SK-N-SH treated with all-trans-retinoic acid at 6 μM for 48 hours (cell line): ENCODE measurements around the gene DPYSL5.
"Not testable (repeated sequence)": the region's sequence is repeated elsewhere in the genome, so short reads cannot be mapped to it uniquely, and the experiment has no call there.

Experiments
- ATAC-seq: fragments of 200-7000 bp; cut with Tn5 transposase; 3 replicates; pipeline ENCODE4 v1.9.1; 2020; ENCODE audit warnings: mild to moderate bottlenecking, moderate library complexity
- CREB5 ChIP-seq: fragments of 250-450 bp; sonication (Bioruptor Pico); IDR thresholded peaks from 2 replicates; pipeline ENCODE4 v1.5.1; 2020; ENCODE audit warnings: low read depth, mild to moderate bottlenecking, moderate library complexity
- CSDC2 ChIP-seq: fragments of 250-450 bp; sonication (Bioruptor Pico); IDR thresholded peaks from 2 replicates; pipeline ENCODE4 v1.5.0; 2020; ENCODE audit warnings: mild to moderate bottlenecking, moderate library complexity
- CSRNP3 ChIP-seq: fragments of 250-450 bp; sonication (Bioruptor Pico); IDR thresholded peaks from 2 replicates; pipeline ENCODE4 v1.5.1; 2021; ENCODE audit warnings: mild to moderate bottlenecking, moderate library complexity
- ESRRG ChIP-seq: fragments of 250-450 bp; sonication (Bioruptor Pico); IDR thresholded peaks from 2 replicates; pipeline ENCODE4 v1.6.1; 2021; ENCODE audit warnings: mild to moderate bottlenecking
- GLIS3 ChIP-seq: fragments of 250-450 bp; sonication (Bioruptor Pico); IDR thresholded peaks from 2 replicates; pipeline ENCODE4 v1.5.0; 2020; ENCODE audit warnings: mild to moderate bottlenecking, moderate library complexity
- ISL1 ChIP-seq: fragments of 250-450 bp; sonication (Bioruptor Pico); IDR thresholded peaks from 2 replicates; pipeline ENCODE4 v2.1.2; 2022; ENCODE audit warnings: mild to moderate bottlenecking, moderate library complexity
- OSR1 ChIP-seq: fragments of 250-450 bp; sonication (Bioruptor Pico); IDR thresholded peaks from 2 replicates; pipeline ENCODE4 v1.8.0; 2022; ENCODE audit warnings: moderate library complexity, mild to moderate bottlenecking, inconsistent platforms
- PATZ1 ChIP-seq: fragments of 250-450 bp; sonication (Bioruptor Pico); IDR thresholded peaks from 2 replicates; pipeline ENCODE4 v1.8.0; 2020; ENCODE audit warnings: mild to moderate bottlenecking, moderate library complexity, borderline replicate concordance
- POU6F1 ChIP-seq: fragments of 250-450 bp; sonication (Bioruptor Pico); IDR thresholded peaks from 2 replicates; pipeline ENCODE4 v1.8.0; 2021; ENCODE audit warnings: low read depth, mild to moderate bottlenecking, moderate library complexity, borderline replicate concordance
- PPARA ChIP-seq: fragments of 250-450 bp; sonication (Bioruptor Pico); IDR thresholded peaks from 2 replicates; pipeline ENCODE4 v1.5.0; 2020; ENCODE audit warnings: mild to moderate bottlenecking, borderline replicate concordance
- RARB ChIP-seq: fragments of 250-450 bp; sonication (Bioruptor Pico); IDR thresholded peaks from 2 replicates; pipeline ENCODE4 v1.8.0; 2021; ENCODE audit warnings: mild to moderate bottlenecking, moderate library complexity
- SNAI2 ChIP-seq: fragments of 250-450 bp; sonication (Bioruptor Pico); IDR thresholded peaks from 2 replicates; pipeline ENCODE4 v1.5.0; 2020; ENCODE audit warnings: mild to moderate bottlenecking, moderate library complexity
- TSHZ2 ChIP-seq: fragments of 250-450 bp; sonication (Bioruptor Pico); IDR thresholded peaks from 2 replicates; pipeline ENCODE4 v1.5.0; 2020; ENCODE audit warnings: mild to moderate bottlenecking, moderate library complexity
- ZC3H10 ChIP-seq: fragments of 250-450 bp; sonication (Bioruptor Pico); IDR thresholded peaks from 2 replicates; pipeline ENCODE4 v1.5.1; 2021; ENCODE audit warnings: mild to moderate bottlenecking, moderate library complexity
- ZFP30 ChIP-seq: fragments of 450-650 bp; formaldehyde crosslinking; IDR thresholded peaks from 2 replicates; pipeline ENCODE4 v1.5.0; 2022; ENCODE audit warnings: mild to moderate bottlenecking, moderate library complexity
- ZNF565 ChIP-seq: fragments of 450-650 bp; formaldehyde crosslinking; conservative IDR thresholded peaks from 2 replicates; pipeline ENCODE4 v1.5.0; 2020; ENCODE audit warnings: low read depth, mild to moderate bottlenecking, moderate library complexity
- ZNF70 ChIP-seq: fragments of 450-650 bp; formaldehyde crosslinking; IDR thresholded peaks from 2 replicates; pipeline ENCODE4 v1.5.0; 2020; ENCODE audit warnings: mild to moderate bottlenecking, moderate library complexity
- ZNF8 ChIP-seq: fragments of 450-650 bp; formaldehyde crosslinking; IDR thresholded peaks from 2 replicates; pipeline ENCODE4 v1.5.0; 2020; ENCODE audit warnings: mild to moderate bottlenecking, moderate library complexity

The DPYSL5 gene

DNA sequence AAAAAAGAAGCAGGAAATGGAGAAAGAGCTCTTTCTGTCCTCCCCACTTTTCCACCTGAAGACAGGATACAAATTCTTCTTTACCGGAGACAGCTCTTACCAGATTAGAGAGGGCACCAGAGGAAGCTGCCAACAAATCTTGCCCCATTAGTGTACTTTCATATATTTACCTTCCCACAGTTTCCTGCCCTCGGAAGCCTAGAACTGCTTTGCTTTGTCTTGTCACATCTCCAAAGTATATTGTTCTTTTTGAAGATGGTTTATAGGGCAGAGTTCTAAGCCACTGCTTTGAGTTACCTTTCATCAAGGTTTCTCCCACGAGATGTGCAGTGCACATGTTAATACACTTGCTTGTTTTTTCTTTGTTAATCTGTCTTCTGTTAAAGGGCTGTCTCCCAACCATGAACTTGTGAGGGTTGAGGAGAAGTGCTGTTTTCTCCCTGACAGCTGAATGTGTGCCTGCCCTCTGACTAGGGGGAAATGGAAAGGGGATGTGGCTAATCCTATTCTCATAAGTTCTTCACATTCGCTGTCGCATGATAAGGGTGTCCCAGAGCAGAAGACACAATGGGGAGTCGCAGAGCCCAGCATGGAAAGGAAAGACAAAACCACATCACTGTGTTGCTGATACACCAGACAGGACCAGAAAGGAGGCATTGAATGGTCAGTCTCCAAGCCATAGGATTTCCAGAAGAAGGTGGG is 37.9 kb upstream of the DPYSL5 start:
- TF ChIP-seq POU6F1 (no peak), RARB (no peak), ZNF565 (CRISPR knock-in tag) (no peak), CSDC2 (CRISPR knock-in tag) (no peak), TSHZ2 (CRISPR knock-in tag) (no peak)

DNA sequence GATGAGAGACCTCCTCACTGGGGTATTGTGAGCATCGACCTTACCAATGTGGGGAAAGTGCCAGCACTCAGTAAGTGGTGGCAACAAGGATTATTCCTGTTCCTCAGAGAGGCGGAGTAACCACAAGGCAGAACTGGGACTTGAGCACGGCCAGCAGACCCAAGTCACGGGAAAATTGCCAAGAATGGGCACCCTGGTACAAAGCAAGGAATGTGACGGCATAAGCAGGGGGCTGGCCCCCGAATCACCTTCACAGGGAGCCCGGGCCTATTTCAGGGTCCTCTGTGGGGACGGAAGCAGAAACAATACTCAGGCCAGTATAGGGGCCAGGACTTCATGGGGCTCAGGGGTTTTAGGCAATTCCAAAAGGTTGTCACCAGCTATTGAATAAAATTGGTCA is 36.7 kb upstream of the DPYSL5 start:
- ATAC-seq, result no peak
- TF ChIP-seq ZNF8 (CRISPR knock-in tag) (no peak), ISL1 (CRISPR knock-in tag) (no peak), GLIS3 (CRISPR knock-in tag) (no peak)
- TF ChIP-seq, all 23 proteins: peak for 0

More for the DNA sequence above, 37.9 kb upstream of the DPYSL5 start:
- ATAC-seq, result no peak

GRCh38 chr2:26811791-26812694 is 35.9 kb upstream of the DPYSL5 start:
- TF ChIP-seq PPARA (CRISPR knock-in tag), result no peak
- TF ChIP-seq ZNF70 (CRISPR knock-in tag), result no peak
- no peak for ATAC-seq

DNA sequence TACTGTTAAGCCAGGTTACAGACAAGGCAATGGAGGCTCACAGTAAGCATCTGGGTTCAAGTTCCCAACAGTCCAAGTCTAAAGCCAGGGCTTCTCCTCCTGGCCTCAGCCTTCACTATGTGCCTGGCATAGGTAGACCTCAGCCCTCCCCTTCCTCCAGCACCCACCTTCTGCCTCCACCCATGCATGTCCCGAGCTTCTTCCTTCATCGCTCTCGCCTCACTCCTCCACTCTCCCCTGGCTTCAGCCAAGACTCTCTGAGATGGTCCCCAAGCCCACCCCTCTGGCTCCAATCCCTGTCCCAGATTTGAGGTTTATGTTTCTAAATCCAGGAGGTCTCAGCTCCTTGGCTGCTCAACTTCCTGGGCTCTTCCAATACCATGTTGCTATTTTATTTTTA is 35.2 kb upstream of the DPYSL5 start:
- TF ChIP-seq OSR1 (CRISPR knock-in tag) (no peak), PPARA (CRISPR knock-in tag) (no peak), ZNF8 (CRISPR knock-in tag) (no peak), ISL1 (CRISPR knock-in tag) (no peak), SNAI2 (CRISPR knock-in tag) (no peak), PATZ1 (no peak), CSDC2 (CRISPR knock-in tag) (no peak), CREB5 (CRISPR knock-in tag) (no peak), GLIS3 (CRISPR knock-in tag) (no peak), CSRNP3 (CRISPR knock-in tag) (no peak), RARB (no peak), ZC3H10 (CRISPR knock-in tag) (no peak), ESRRG (no peak), POU6F1 (no peak), ZFP30 (CRISPR knock-in tag) (no peak)
- TF ChIP-seq, all 23 proteins: peak for 0
- no peak for ATAC-seq

- not testable (repeated sequence) for ATAC-seq
These were observed 33.7 kb upstream of the DPYSL5 start for GRCh38 chr2:26814072-26814765.
